Kidney capillary endothelial cell (primary cell): ENCODE results near the gene CANX.
"Not testable (repeated sequence)": the region's sequence is repeated elsewhere in the genome, so short reads cannot be mapped to it uniquely, and the experiment has no call there.

Experiments
- DNase-seq: peaks from one replicate; pipeline ENCODE4 v3.0.0-alpha.2; 2018; ENCODE audit warnings: low spot score

Gene CANX, protein sequence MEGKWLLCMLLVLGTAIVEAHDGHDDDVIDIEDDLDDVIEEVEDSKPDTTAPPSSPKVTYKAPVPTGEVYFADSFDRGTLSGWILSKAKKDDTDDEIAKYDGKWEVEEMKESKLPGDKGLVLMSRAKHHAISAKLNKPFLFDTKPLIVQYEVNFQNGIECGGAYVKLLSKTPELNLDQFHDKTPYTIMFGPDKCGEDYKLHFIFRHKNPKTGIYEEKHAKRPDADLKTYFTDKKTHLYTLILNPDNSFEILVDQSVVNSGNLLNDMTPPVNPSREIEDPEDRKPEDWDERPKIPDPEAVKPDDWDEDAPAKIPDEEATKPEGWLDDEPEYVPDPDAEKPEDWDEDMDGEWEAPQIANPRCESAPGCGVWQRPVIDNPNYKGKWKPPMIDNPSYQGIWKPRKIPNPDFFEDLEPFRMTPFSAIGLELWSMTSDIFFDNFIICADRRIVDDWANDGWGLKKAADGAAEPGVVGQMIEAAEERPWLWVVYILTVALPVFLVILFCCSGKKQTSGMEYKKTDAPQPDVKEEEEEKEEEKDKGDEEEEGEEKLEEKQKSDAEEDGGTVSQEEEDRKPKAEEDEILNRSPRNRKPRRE

GRCh38 chr5:179698935-179699615 is at the start of gene CANX:
TSS of gene CANX (plus strand) at chr5:179698967. CDS start at chr5:179705682, 6,715 bp downstream.
- DNase-seq, result no peak

GRCh38 chr5:179649166-179649703 is 49.5 kb upstream of the CANX start:
- DNase-seq, result not testable (repeated sequence)

- not testable (repeated sequence) for DNase-seq
Measured at GRCh38 chr5:179650245-179650644, 48.5 kb upstream of the CANX start.

DNA sequence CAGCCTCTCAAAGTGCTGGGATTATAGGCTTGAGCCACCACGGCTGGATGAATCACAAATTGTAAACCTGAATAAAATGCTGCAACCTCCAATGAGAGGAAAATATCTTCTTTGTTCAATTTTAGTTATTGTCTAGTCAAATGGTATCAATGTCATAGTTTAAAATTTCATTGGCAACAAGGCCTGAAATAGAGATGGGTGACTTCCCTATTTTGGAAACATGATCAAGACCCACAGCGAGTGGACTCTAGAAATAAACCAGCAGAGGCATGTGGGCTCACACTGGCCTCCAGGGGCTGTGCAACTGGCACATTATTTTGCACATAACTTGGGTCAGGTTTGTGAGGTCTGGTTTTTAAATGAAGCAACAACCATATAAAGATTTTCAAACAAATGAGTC is 45.6 kb upstream of the CANX start:
- DNase-seq, result not testable (repeated sequence)

DNA sequence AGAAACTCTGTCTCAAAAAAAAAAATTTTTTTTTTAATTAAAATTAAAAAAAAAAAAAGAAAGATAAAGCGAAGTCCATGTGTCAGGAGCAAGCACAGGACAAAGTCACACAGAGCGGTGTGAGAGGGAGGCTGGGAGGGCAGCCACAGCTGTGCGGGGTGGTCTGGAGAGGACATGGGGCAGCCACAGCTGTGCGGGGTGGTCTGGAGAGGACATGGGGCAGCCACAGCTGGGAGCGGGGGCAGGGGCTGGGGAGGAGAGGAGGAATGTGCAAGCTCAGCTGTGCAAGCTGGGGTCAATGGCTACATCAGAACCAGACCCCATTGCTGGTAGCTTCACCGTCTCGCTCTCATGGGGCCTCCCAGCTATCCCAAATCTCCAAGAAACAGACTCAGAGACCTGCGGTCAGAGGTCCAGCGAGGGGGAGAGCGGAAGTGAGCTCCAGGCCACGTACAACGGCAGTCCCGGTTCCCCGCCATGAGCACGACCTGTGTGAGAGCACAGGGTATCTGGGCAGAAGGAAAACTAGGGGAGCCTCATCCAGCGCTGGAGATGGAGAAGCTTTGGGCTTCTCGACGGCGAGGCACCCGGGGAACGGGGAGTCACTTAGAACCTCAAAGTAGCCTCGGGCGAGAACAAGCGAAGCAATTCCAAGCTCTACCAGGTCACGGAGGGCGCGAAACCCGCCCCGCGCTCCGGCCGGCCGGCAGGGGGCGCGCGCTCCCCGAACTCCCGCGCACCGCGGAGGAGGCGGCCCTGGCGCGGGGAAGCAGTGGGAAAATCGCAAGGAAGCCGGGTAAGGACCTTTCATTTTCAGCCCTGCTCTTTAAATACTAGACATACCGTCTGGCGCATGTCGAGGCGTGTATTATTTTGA is 41.2 kb upstream of the CANX start:
- DNase-seq, result not testable (repeated sequence)

GRCh38 chr5:179658179-179658856 is 40.4 kb upstream of the CANX start:
- DNase-seq, result peak; percentile 2

GRCh38 chr5:179661647-179662046 is 37.1 kb upstream of the CANX start:
- not testable (repeated sequence) for DNase-seq

DNA sequence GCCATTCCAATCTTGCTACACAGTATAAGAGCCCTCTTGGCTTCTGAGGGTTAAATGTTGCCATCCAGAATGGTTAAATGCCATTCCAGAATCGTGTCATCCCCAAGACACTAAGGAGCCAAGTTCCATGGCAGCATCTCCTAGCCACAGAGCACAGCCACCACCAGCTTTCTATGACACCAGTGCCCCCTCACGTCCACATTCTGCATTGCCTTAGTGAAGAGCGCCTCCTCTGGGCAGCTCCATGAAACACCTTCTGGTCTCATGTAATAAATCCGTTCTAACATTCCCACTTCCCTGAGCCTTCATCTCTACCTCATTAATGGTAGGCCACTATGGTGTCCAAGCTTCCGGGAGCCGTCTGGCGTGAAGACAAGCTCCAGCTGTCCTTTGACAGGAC is 30.4 kb upstream of the CANX start:
- DNase-seq, result peak; percentile 48

DNA sequence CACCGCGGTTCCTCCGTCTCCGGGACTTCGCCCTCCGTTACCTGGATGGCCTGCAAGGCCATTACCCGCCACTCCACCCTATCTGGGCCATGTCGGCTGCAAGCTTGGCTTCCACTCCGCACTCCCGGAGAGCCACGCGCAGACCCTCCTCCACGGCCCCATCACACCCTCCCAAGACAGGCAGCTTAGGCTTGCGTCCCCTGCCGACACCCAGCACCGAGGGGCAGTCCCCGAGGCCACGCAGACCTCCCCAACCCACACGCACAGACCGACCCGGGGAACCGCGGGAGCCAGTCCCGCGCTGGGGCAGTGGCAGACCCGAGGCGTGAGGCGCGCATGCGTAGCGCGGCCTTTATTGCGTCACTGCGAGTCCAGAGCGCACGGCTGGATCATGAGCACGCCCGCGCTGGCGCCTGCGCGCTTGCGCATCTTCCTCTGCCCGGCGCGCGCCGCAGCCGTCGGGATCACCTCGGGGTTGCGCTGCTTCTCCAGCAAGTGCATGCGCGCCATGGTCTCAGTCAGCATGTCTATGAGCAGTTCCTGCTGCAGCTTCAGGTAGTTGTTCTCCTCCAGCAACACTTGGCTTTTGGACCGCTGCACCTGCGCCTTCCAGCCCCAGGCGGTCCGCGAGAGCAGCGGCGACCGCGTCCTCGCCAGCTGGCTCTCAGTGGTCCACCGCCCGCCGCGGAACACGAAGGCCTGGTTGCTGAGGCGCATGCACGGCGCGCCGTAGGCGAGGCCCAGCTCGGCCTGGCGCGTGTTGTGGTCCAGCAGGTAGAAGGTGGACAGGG is 20.3 kb upstream of the CANX start:
- DNase-seq, result peak; percentile 97

DNA sequence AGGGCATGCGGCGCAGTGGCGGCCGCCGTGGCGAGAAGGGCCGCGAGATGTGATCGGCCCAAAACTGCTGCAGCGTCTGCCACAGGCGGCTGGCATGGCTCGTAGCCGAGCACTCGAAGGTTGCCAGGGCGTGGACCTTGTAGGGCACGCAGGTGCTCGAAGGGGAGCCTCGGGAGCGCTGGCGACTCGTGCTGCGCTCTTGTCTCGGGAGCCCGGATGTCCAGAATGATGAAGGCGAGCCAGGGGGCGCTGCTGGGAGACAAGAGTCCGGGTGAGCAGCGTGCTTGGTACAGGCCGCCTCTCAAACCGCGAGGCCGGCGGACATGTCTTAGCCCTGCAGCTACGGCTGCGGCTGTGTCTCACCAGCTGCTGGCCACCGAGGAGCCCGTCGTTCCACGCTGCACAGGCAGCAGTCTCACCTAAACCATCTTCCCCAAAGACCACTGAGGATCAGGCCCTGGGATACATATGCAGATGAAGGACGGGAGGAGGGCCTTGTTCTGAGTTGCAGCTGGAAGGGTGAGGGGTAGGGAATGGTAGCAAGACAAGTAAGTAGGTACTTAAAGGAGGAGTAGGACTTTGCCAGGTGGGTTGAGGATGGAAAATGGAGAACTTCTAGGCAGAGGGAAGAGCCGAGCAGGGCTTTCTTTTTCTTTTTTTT is 19.6 kb upstream of the CANX start:
- DNase-seq, result peak; percentile 52

- no peak for DNase-seq
Measured at GRCh38 chr5:179680014-179680779, 18.6 kb upstream of the CANX start.

DNA sequence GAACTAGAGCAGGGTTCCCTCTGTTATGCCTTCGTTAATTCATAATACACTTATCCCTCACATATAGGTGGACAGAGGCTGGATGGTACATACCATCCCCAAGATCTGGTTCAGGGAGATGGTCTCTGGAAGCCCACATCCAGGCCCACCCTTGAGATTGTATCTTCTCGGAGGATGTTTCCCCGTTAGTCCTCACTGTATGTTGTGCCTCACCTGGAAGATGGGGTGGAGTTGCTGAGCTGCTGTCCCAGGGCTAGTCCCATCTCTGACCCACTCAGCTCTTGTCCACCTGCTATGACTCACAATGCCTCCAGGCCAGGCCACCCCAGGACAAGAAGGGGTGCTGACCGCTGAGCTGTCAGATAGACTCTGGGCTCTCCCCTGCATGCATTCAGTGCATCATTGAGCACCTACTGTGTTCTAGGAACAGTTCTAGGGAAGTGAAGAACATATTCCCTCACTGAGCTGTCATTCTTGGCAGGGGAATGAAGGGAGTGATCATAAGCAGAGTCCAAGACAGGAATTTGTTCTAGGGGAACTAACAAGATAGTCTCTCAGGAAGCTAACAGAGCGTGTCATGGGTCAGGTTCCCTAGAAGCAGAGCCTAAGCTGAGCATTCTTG is 17.9 kb upstream of the CANX start, which contains the start of gene CBY3:
TSS of gene CBY3 (minus strand) at position 255 of the 622 bp plus-strand sequence. CDS start at position 139, 116 bp downstream.
- no peak for DNase-seq

DNA sequence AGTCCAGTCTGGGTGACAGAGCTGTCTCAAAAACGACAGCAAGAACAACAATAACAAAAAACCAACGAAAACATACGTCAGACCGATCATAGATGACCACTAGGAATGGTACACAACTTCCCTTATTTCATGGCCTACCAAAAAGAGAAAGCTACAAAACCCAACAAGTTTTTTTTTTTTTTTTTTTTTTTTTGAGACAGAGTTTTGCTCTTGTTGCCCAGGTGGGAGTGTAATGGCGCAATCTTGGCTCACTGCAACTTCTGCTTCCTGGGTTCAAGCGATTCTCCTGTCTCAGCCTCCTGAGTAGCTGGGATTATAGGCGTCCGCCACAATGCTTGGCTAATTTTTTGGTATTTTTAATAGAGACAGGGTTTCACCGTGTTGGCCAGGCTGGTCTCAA is 9.6 kb upstream of the CANX start:
- not testable (repeated sequence) for DNase-seq

- no peak for DNase-seq
Measured at GRCh38 chr5:179694561-179694960, 4.2 kb upstream of the CANX start.

GRCh38 chr5:179696603-179697002 is 2.2 kb upstream of the CANX start:
- DNase-seq, result no peak

- no peak for DNase-seq
Measured at GRCh38 chr5:179697108-179697507, 1.7 kb upstream of the CANX start.

DNA sequence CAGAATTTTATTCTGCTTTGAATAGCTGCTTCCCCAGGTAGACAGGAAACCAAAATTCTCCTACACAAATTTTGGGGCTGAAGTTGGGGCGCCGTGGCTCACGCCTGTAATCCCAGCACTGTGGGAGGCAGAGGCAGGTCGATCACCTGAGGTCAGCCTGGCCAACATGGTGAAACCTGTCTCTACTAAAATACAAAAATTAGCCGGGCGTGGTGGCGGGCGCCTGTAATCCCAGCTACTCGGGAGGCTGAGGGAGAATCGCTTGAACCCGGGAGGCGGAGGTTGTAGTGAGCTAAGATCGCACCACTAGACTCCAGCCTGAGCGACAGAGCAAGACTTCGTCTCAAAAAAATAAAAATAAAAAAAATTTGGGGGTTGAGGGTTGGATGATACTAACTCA is 1.2 kb upstream of the CANX start:
- not testable (repeated sequence) for DNase-seq
